GM21390 (cell line): ENCODE results near the gene RRM1.

Experiments
- ATAC-seq: cut with Tn5 transposase; IDR thresholded peaks from one replicate; pipeline ENCODE4 v1.9.1; 2021; ENCODE audit not compliant: unreplicated experiment

RRM1 gene

DNA sequence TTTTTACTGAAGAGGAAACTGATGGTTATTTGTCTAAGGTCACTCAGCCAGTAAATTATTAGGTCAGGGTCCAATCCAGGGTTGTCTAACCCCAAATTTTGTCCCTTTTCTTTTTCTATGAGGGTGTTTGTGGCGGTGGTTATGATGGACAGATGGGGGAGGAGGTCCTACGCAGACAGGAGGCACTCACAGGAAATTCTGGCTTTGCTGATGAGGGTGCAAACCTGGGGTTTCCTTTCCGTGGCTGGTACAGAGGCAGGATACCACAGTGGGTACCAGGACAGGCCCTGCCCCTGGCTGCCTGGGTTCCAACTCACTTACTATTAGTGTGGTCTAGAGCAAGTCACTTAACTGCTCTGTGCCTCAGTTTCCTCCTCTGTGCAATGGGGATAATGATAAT lies 91.0 kb downstream of the RRM1 start:
- no peak for ATAC-seq

DNA sequence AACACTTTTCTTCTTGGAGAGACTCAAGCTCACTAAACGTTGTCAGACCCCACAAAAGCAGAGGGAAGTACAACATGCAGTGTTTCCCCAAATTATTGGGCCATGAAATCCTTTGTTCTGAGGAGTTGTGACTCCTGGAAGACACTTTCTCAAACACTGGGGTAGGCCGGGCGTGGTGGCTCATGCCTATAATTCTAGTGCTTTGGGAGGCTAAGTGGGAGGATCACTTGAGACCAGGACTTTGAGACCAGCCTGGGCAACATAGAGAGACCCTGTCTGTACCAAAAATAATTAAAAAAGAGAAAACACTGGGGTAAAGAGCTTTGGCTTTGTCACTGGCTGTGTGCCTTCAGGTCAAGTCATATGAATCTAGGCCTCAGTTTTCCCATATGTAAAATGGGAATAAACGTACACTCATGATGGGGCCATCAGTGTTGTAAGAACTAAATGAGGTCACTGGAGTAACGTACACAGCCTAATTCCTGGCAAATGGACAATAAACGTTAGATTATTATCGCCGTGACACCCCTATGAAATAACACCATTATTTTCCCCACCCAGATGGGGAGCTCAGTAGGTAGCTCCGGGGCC lies 92.0 kb downstream of the RRM1 start:
- no peak for ATAC-seq

DNA sequence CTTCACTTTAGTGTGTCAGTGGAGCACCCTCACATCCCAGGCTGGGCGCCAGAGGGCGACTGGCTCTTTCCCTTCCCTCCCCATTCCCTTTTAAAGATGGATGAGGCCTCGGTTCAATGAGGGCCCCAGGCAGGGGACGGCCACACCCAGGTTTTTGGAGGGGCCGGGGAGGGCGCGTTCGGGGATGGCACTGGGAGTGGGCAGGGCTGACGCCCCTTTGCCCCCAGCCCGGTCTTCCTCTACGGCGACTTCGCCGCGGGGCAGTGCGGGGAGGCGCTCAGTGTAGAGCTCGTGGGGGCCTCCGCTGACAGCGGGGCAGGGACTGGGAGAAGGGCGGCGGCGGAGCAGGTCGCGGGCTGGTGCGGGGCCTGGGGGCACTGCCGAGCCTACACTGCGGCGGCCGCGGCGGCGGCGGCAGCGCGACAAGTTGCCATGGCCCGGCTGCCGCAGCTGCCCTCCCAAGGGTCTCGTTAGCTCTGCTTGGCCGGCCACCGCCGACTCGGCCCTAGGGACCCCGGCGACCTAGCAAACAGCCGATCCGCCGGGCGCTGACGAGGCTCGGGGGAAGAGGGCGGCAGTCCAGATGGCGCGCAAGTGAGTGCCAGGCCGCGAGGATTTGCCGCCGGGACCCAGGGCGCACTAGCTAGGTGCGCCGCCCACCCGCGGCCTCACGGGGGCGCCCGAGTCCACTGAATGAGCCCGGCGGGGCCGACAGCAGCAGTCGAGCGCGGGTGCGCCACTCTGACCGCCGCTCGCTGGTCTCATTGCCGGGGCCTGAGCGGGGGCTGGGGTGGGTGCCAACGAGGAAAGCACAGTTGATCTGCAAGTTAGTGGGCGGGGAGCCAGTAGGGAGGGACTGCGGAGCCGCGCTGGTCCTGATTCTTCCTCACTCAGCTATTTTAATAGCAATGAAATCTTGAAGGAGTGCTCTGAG lies 92.7 kb downstream of the RRM1 start:
- peak; percentile 96 for ATAC-seq
